H9 (cell line): ENCODE measurements around the gene WFS1. TPM values are rescaled to one million over a fixed set of nuclear protein-coding genes. Genes with fewer than 3 reads are reported as not detected.

Source experiments
- DNase-seq: peaks from one replicate; pipeline ENCODE4 v3.0.0-alpha.2; 2017
- H2AFZ ChIP-seq: one replicate; pipeline ENCODE4 v1.6.1; 2013; ENCODE audit warnings: mild to moderate bottlenecking, low read length, control low read depth, moderate library complexity
- H2AK5ac ChIP-seq: 2 replicates; pipeline ENCODE4 v1.6.1; 2013; ENCODE audit warnings: low read length, control low read depth, mixed read lengths; ENCODE audit not compliant: insufficient read length
- H2BK120ac ChIP-seq: one replicate; pipeline ENCODE4 v1.6.1; 2013; ENCODE audit warnings: low read depth, mild to moderate bottlenecking, low read length, control low read depth, inconsistent platforms; ENCODE audit not compliant: poor library complexity, severe bottlenecking
- H2BK12ac ChIP-seq: 2 replicates; pipeline ENCODE4 v1.6.1; 2013; ENCODE audit warnings: low read length, control low read depth, mixed read lengths, low read depth; ENCODE audit not compliant: insufficient read length
- H2BK15ac ChIP-seq: 2 replicates; pipeline ENCODE4 v1.6.1; 2013; ENCODE audit warnings: low read depth, low read length, control low read depth
- H2BK20ac ChIP-seq: one replicate; pipeline ENCODE4 v1.6.1; 2013; ENCODE audit warnings: low read depth, mild to moderate bottlenecking, low read length, control low read depth, inconsistent platforms; ENCODE audit not compliant: poor library complexity, severe bottlenecking
- H2BK5ac ChIP-seq: 2 replicates; pipeline ENCODE4 v1.6.1; 2013; ENCODE audit warnings: low read length, control low read depth, mixed read lengths; ENCODE audit not compliant: insufficient read length
- H3K14ac ChIP-seq: 2 replicates; pipeline ENCODE4 v1.6.1; 2013; ENCODE audit warnings: low read length, control low read depth; ENCODE audit not compliant: insufficient read depth
- H3K18ac ChIP-seq: 2 replicates; pipeline ENCODE4 v1.6.1; 2013; ENCODE audit warnings: low read depth, mild to moderate bottlenecking, mixed read lengths, low read length, control low read depth; ENCODE audit not compliant: insufficient read length
- H3K23ac ChIP-seq: 2 replicates; pipeline ENCODE4 v1.6.1; 2013; ENCODE audit warnings: low read length, control low read depth, mixed read lengths, low read depth; ENCODE audit not compliant: insufficient read length
- H3K23me2 ChIP-seq: 2 replicates; pipeline ENCODE4 v1.6.1; 2013; ENCODE audit warnings: low read depth, mild to moderate bottlenecking, mixed read lengths, low read length, control low read depth; ENCODE audit not compliant: insufficient read length, poor library complexity, severe bottlenecking
- H3K27ac ChIP-seq: 2 replicates; pipeline ENCODE4 v1.5.1; 2013; ENCODE audit warnings: low read length, control low read depth, mixed read lengths, low read depth; ENCODE audit not compliant: insufficient read length
- H3K27me3 ChIP-seq: 2 replicates; pipeline ENCODE4 v1.6.1; 2013; ENCODE audit warnings: low read length, control low read depth, inconsistent platforms; ENCODE audit not compliant: insufficient read depth
- H3K4ac ChIP-seq: 2 replicates; pipeline ENCODE4 v1.6.1; 2013; ENCODE audit warnings: low read depth, mild to moderate bottlenecking, control low read depth, inconsistent platforms, low read length, moderate library complexity
- H3K4me1 ChIP-seq: 2 replicates; pipeline ENCODE4 v1.6.1; 2013; ENCODE audit warnings: low read length, control low read depth, inconsistent platforms; ENCODE audit not compliant: insufficient read depth
- H3K4me2 ChIP-seq: 2 replicates; pipeline ENCODE4 v1.6.1; 2013; ENCODE audit warnings: low read length, control low read depth, mixed read lengths; ENCODE audit not compliant: insufficient read length, insufficient read depth
- H3K56ac ChIP-seq: 2 replicates; pipeline ENCODE4 v1.6.1; 2013; ENCODE audit warnings: low read depth, mild to moderate bottlenecking, mixed read lengths, low read length, control low read depth; ENCODE audit not compliant: insufficient read length
- H3K79me1 ChIP-seq: 2 replicates; pipeline ENCODE4 v1.6.1; 2013; ENCODE audit warnings: low read depth, mild to moderate bottlenecking, moderate library complexity, low read length, control low read depth, inconsistent platforms; ENCODE audit not compliant: insufficient read depth, poor library complexity, severe bottlenecking
- H3K79me2 ChIP-seq: 2 replicates; pipeline ENCODE4 v1.6.1; 2013; ENCODE audit warnings: low read length, control low read depth, inconsistent platforms; ENCODE audit not compliant: insufficient read depth
- H3K9ac ChIP-seq: 2 replicates; pipeline ENCODE4 v1.6.1; 2013; ENCODE audit warnings: low read length, control low read depth, mixed read lengths; ENCODE audit not compliant: insufficient read length; ENCODE audit errors: extremely low read depth
- H3K9me3 ChIP-seq: one replicate; pipeline ENCODE4 v1.6.1; 2013; ENCODE audit warnings: low read depth, low read length, inconsistent platforms; ENCODE audit not compliant: control insufficient read depth
- H3T11ph ChIP-seq: one replicate; pipeline ENCODE4 v1.6.1; 2013; ENCODE audit warnings: mild to moderate bottlenecking, low read length, control low read depth, inconsistent platforms
- H4K20me1 ChIP-seq: one replicate; pipeline ENCODE4 v1.6.1; 2013; ENCODE audit not compliant: control insufficient read depth, insufficient read length, insufficient read depth
- H4K5ac ChIP-seq: 2 replicates; pipeline ENCODE4 v1.6.1; 2013; ENCODE audit warnings: low read depth, mild to moderate bottlenecking, mixed read lengths, low read length, control low read depth; ENCODE audit not compliant: insufficient read length
- H4K8ac ChIP-seq: replicated peaks from 2 replicates; pipeline ENCODE4 v1.6.1; 2013; ENCODE audit warnings: low read length, control low read depth, mixed read lengths, low read depth; ENCODE audit not compliant: insufficient read length
- H4K91ac ChIP-seq: 2 replicates; pipeline ENCODE4 v1.6.1; 2013; ENCODE audit warnings: low read depth, mild to moderate bottlenecking, moderate library complexity, mixed read lengths, low read length, control low read depth; ENCODE audit not compliant: insufficient read length
- H3K27ac Mint-ChIP-seq, 3 experiments: 2 replicates in 2 of 3; 3 replicates in 1 of 3; pipeline ENCODE4 v1.8.0; 2020 to 2021; ENCODE audit warnings: mixed read lengths in 3 of 3, mild to moderate bottlenecking in 1 of 3, moderate library complexity in 1 of 3
- H3K27me3 Mint-ChIP-seq: 2 replicates; pipeline ENCODE4 v1.8.0; 2021; ENCODE audit warnings: low read depth, mild to moderate bottlenecking, moderate library complexity, mixed read lengths
- H3K36me3 Mint-ChIP-seq, 3 experiments: 2 replicates in 2 of 3; 3 replicates in 1 of 3; pipeline ENCODE4 v1.8.0; 2020 to 2021; ENCODE audit warnings: low read depth in 3 of 3, mixed read lengths in 3 of 3; ENCODE audit not compliant: insufficient read depth in 1 of 3
- H3K4me1 Mint-ChIP-seq, 2 experiments: 2 replicates each; pipeline ENCODE4 v1.8.0; 2020; ENCODE audit warnings: mixed read lengths in 2 of 2
- H3K4me3 Mint-ChIP-seq, 2 experiments: 2 replicates in 1 of 2; 3 replicates in 1 of 2; pipeline ENCODE4 v1.8.0; 2020 to 2021; ENCODE audit warnings: mild to moderate bottlenecking in 2 of 2, mixed read lengths in 2 of 2, moderate library complexity in 1 of 2
- H3K9me3 Mint-ChIP-seq, 2 experiments: 2 replicates in 1 of 2; 3 replicates in 1 of 2; pipeline ENCODE4 v1.8.0; 2020; ENCODE audit warnings: mild to moderate bottlenecking in 2 of 2, mixed read lengths in 2 of 2, moderate library complexity in 1 of 2
- WGBS: extraction: QIAGEN DNeasy Blood & Tissue Kit; methylation state at CpG from one replicate; pipeline ENCODE4 v1.1.7; 2013; ENCODE audit warnings: missing lambda C conversion rate, low lambda C conversion rate, mixed read lengths; ENCODE audit not compliant: insufficient read length; ENCODE audit errors: extremely low coverage; 5-methylcytosine and 5-hydroxymethylcytosine counted together
- total RNA-seq: library from RNA; stranded (reverse); gene quantifications from 2 replicates; pipeline ENCODE4 v1.2.1, GENCODE V29; 2021
- TF ChIP-seq, protein P1 (sequence below): fragments of 200-600 bp; sonication (generic); conservative IDR thresholded peaks from 3 replicates; pipeline ENCODE4 v1.8.0; 2021; ENCODE audit warnings: antibody characterized with exemption, mild to moderate bottlenecking

Gene WFS1
- total RNA-seq, 1 experiment from 2014 or later: 18.9 TPM

DNA sequence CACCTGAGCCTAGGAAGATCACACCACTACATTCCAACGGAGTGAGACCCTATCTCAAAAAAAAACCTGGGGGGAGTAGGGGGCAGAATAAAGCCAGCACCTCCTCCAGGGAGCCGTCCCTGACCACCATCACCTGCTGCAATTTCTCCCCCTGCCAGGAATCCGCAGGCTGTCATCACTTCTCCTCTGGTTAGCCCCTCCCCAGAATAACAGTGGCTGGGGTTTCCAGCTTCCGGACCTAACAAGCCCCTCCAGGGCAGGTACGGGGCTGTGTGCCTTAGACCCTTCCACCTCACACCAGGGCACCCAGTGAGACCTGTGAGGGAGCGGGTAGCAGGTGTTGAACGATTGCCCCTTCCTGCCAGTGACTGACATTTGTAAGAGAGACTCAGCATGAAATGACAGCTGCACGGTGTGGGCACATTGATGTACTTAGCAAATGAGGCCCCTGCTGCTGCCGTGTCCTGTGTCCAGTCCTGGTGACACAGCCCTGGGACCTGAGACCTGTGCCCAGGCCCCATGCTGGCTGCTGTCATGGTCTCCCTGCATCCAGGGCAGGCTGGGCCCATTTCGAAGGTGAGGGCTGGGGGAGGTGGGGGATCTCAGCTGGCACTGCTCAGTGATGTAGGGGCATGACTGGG lies 6.7 kb upstream of the WFS1 start:
- H3K79me2 ChIP-seq: no peaks in the 10 kb centered on the region
- DNase-seq: no peak
- no peaks in the 10 kb centered on the region for H3K23me2 ChIP-seq
- H3K18ac ChIP-seq: no peak overlapping the region
- no peak overlapping the region; a peak in 1 of 7 replicates for H3K27ac Mint-ChIP-seq
- H3K27me3 Mint-ChIP-seq: peaks cover 4% of the 10 kb centered on the region
- no peak overlapping the region for H4K5ac ChIP-seq
- H3K4me1 Mint-ChIP-seq: peaks cover 11 to 29% of the 10 kb centered on the region in 2 experiments
- H2AFZ ChIP-seq: no peak overlapping the region
- H3K23ac ChIP-seq: no peak overlapping the region
- TF ChIP-seq, protein P1, sequence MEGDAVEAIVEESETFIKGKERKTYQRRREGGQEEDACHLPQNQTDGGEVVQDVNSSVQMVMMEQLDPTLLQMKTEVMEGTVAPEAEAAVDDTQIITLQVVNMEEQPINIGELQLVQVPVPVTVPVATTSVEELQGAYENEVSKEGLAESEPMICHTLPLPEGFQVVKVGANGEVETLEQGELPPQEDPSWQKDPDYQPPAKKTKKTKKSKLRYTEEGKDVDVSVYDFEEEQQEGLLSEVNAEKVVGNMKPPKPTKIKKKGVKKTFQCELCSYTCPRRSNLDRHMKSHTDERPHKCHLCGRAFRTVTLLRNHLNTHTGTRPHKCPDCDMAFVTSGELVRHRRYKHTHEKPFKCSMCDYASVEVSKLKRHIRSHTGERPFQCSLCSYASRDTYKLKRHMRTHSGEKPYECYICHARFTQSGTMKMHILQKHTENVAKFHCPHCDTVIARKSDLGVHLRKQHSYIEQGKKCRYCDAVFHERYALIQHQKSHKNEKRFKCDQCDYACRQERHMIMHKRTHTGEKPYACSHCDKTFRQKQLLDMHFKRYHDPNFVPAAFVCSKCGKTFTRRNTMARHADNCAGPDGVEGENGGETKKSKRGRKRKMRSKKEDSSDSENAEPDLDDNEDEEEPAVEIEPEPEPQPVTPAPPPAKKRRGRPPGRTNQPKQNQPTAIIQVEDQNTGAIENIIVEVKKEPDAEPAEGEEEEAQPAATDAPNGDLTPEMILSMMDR: no peak
- no peaks in the 10 kb centered on the region for H3K36me3 Mint-ChIP-seq
- no peak overlapping the region for H3K27ac ChIP-seq
- no CpG with 5 or more reads among the region's 10 CpGs for WGBS
- H3K14ac ChIP-seq: no peak overlapping the region
- H4K20me1 ChIP-seq: no peaks in the 10 kb centered on the region
- no peaks in the 10 kb centered on the region for H3K9me3 ChIP-seq
- H3K4me3 Mint-ChIP-seq: no peak overlapping the region
- no peak overlapping the region for H3K4ac ChIP-seq
- H4K8ac ChIP-seq: no peak overlapping the region
- no peak overlapping the region for H3K56ac ChIP-seq
- H2BK12ac ChIP-seq: no peak overlapping the region
- no peak overlapping the region for H2BK5ac ChIP-seq
- no peak overlapping the region for H2BK15ac ChIP-seq
- no peak overlapping the region for H3K9ac ChIP-seq
- no peaks in the 10 kb centered on the region for H3K79me1 ChIP-seq
- no peaks in the 10 kb centered on the region; a peak in 2 of 5 replicates for H3K9me3 Mint-ChIP-seq
- H3K27me3 ChIP-seq: no peaks in the 10 kb centered on the region
- H3K4me1 ChIP-seq: no peaks in the 10 kb centered on the region
- H3K4me2 ChIP-seq: no peak overlapping the region
- no peak overlapping the region for H2AK5ac ChIP-seq
- H3T11ph ChIP-seq: no peak overlapping the region
- H2BK120ac ChIP-seq: no peak overlapping the region
- no peak overlapping the region for H4K91ac ChIP-seq
- H2BK20ac ChIP-seq: no peak overlapping the region
